ENCODE measurements around the gene ITCH.
"Not testable (repeated sequence)": the region's sequence is repeated elsewhere in the genome, so short reads cannot be mapped to it uniquely, and the experiment has no call there.

ITCH gene

DNA sequence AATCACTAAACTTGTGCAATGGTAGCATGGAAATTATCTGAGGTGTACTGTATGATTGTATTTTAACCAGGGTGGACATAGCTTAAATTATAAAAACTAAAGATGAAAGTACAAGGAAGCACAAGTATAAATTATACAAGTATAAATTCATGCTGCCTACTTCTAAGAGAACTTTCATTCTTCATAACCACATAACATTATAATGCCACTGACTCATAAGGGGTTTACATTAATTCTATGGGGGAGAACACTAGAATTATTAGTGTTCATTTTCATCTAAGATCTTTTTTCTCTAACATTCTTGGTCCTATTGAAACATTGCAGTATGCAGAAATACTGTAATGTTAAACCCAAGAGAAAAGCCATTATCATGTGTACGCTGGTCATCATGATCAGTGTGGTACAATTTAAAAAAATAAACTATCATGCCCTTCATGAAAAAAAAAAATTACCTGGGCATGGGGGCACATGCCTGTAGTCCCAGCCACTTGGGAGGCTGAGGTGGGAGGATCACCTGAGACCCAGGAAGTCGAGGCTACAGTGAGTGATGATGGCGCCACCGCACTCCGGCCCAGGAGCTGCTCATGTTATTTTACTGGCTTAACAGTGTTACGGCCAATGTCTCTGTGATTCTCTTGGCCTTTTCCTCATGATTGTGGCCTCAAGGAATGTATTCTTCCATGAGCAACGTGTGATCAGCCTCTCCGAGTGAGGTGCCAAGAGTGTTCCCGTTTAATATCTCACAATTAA lies 34.0 kb upstream of the ITCH start:
- Histone ChIP-seq H3K4me3 (no peak overlapping the region), H3K9me3 (ENCODE audit: low read depth, low read length) (no peaks in the 10 kb centered on the region), H3K9ac (ENCODE audit: insufficient read length) (no peak overlapping the region), H3K36me3 (ENCODE audit: insufficient read depth, low read length) (no peaks in the 10 kb centered on the region), H3K27ac (no peak overlapping the region)
- TF ChIP-seq POLR2AphosphoS5 (IDR thresholded peaks at IDR 0.05; ENCODE audit: borderline replicate concordance, low read depth, low read length) (no peak), FOXP2 (optimal IDR thresholded peaks at IDR 0.05; ENCODE audit: control extremely low read depth, extremely low read length, insufficient read depth) (no peak), EZH2 (IDR thresholded peaks at IDR 0.05) (no peak)
- DNase-seq (ENCODE audit: low read depth, low spot score): no peak

DNA sequence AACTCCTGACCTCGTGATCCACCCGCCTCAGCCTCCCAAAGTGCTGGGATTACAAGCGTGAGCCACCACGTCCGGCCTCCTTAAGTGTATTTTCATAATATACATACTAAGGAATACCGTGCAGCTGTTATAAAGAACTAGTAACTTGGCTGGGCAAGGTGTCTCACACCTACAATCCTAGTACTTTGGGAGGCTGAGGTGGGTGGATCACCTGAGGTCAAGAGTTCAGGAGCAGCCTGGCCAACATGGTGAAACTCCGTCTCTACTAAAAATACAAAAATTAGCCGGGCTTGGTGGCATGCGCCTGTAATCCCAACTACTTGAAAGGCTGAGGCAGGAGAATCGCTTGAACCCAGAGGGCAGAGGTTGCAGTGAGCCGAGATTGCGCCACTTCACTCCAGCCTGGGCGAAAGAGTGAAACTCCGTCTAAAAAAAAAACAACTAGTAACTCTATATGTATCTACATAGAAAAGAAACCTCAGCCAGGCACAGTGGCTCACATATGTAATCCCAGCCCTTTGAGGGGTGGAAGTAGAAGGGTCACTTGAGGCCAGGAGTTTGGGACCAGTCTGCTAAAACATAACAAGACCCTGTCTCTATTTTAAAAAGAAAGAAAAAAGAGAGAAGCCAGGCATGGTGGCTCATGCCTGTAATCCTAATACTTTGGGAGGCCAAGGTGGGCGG lies 32.1 kb upstream of the ITCH start:
- not testable (repeated sequence) for H3K9ac ChIP-seq (ENCODE audit: insufficient read length); H3K4me3 ChIP-seq; DNase-seq (ENCODE audit: low read depth, low spot score); H3K36me3 ChIP-seq (ENCODE audit: insufficient read depth, low read length); H3K9me3 ChIP-seq (ENCODE audit: low read depth, low read length); H3K27ac ChIP-seq

DNA sequence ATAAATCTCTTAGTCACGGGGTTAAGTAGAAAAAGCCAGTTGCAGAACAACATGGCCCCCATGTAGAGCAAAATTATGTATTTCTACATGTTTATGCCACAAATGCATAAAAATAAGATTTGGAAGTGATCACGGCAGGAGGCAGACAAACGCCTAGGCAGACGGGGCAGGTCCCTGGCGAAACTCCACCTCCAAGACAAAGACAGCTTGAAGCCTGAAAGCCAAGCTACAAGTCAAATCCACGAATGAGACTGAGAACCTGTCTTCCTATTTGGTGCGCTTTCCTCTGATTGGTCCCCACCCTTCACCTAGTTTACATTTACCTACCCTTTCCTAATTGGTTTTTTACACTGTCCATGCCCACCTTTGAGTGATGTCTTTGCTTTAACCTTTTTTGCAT lies 31.2 kb upstream of the ITCH start:
- no peak for DNase-seq (ENCODE audit: low read depth, low spot score)
- Histone ChIP-seq H3K27ac (no peak overlapping the region), H3K4me3 (no peak overlapping the region), H3K9me3 (ENCODE audit: low read depth, low read length) (no peaks in the 10 kb centered on the region), H3K9ac (ENCODE audit: insufficient read length) (no peak overlapping the region), H3K36me3 (ENCODE audit: insufficient read depth, low read length) (no peaks in the 10 kb centered on the region)
- no peak for TF ChIP-seq FOXP2 (optimal IDR thresholded peaks at IDR 0.05; ENCODE audit: control extremely low read depth, extremely low read length, insufficient read depth)
- no peak for TF ChIP-seq EZH2 (IDR thresholded peaks at IDR 0.05)
- TF ChIP-seq POLR2AphosphoS5 (IDR thresholded peaks at IDR 0.05; ENCODE audit: borderline replicate concordance, low read depth, low read length): no peak

DNA sequence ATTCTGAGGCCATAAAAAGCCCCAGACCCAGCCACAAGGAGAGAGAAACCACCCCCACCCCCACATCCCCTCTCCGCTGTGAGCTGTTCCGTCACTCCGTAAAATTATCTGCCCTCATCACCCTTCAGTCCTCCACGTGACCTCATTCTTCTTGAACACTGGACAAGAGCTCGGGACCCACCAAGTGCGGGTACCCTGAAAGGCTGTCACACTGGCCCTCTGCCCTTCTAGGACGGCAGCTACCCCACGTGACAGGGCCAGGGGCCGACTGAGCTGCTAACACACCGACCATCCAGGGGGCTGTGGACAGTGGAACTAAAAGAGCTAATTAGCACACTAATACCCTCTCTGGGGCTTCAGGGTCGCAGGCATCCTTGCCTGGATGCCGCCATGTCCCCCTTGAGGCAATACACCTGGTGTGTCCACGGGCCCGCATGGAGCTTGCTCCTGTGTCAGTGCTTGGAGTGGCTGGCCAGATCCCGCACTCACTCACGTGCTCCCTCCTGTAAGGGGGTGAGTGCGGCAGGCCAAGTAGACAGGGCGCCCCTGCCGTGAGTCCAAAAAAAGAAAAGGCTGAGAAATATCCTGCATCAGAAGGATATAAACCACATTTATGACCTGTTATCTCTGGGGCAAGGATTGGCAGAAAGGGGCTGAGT lies 30.7 kb upstream of the ITCH start:
- no peak overlapping the region for H3K9ac ChIP-seq (ENCODE audit: insufficient read length)
- no peaks in the 10 kb centered on the region for H3K9me3 ChIP-seq (ENCODE audit: low read depth, low read length)
- H3K27ac ChIP-seq: no peak overlapping the region
- no peaks in the 10 kb centered on the region for H3K36me3 ChIP-seq (ENCODE audit: insufficient read depth, low read length)
- DNase-seq (ENCODE audit: low read depth, low spot score): no peak
- no peak overlapping the region for H3K4me3 ChIP-seq
- TF ChIP-seq FOXP2 (optimal IDR thresholded peaks at IDR 0.05; ENCODE audit: control extremely low read depth, extremely low read length, insufficient read depth) (no peak), POLR2AphosphoS5 (IDR thresholded peaks at IDR 0.05; ENCODE audit: borderline replicate concordance, low read depth, low read length) (no peak), EZH2 (IDR thresholded peaks at IDR 0.05) (no peak)

DNA sequence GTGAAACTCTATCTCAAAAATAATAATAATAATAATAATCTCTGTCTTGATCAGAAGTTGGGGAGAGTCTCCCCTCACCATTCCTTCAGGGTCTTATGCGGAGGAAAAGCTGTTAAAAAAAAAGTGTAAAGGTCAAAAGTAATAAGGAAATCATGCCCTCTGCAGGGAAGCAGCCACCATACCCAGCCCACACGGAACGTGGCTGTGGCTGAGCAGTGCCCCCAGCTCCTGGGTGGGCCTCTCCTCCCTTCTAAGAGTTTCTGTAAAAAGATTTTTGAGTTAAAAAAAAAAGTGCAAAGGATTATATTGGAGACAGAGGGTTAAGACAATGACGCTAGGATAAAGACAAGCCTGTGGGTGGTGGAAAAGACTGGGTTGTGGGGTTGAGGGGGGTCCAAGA lies 29.3 kb upstream of the ITCH start:
- H3K4me3 ChIP-seq: no peak overlapping the region
- no peaks in the 10 kb centered on the region for H3K9me3 ChIP-seq (ENCODE audit: low read depth, low read length)
- no peak for DNase-seq (ENCODE audit: low read depth, low spot score)
- no peak overlapping the region for H3K9ac ChIP-seq (ENCODE audit: insufficient read length)
- no peak for TF ChIP-seq FOXP2 (optimal IDR thresholded peaks at IDR 0.05; ENCODE audit: control extremely low read depth, extremely low read length, insufficient read depth)
- TF ChIP-seq EZH2 (IDR thresholded peaks at IDR 0.05): no peak
- no peak for TF ChIP-seq POLR2AphosphoS5 (IDR thresholded peaks at IDR 0.05; ENCODE audit: borderline replicate concordance, low read depth, low read length)
- H3K27ac ChIP-seq: no peak overlapping the region
- H3K36me3 ChIP-seq (ENCODE audit: insufficient read depth, low read length): no peaks in the 10 kb centered on the region

DNA sequence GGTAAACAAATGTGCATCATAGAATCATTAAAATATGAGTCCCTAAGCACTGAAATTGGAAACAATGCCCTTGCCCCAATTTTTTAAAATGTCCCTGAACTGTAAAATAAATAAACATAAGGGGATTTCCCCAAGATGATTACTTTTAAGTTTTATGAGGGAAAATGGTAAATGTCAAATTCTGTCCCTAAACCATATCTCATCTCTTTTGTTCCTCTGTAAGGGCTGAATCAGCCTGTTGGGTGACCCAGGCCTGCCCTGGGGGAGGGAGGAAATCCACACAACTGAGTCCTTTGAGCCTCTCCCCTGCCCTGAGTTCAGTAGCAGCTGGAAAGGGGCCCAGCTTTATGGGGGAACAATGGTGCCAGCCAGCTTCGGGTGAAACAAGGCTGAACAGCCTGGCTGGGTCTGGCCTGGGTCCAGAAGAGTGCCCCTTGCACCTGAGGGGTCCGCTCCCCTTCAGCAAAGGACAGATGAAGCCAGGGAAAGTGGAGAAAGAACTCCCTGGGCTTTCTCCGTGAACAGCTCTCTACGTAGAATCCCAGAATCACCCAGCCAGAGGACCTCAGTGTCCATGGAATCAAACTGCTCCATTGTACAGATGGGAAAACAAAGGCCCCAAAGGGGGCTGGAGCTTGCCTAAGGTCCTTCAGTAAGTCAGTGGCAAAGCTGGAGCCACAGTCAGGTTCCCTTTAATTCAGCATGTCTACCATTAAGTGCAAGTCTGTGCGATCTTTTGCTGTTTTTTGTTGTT lies 28.2 kb upstream of the ITCH start:
- DNase-seq (ENCODE audit: low read depth, low spot score): no peak
- Histone ChIP-seq H3K27ac (no peak overlapping the region), H3K4me3 (no peak overlapping the region), H3K36me3 (ENCODE audit: insufficient read depth, low read length) (no peaks in the 10 kb centered on the region), H3K9ac (ENCODE audit: insufficient read length) (no peak overlapping the region), H3K9me3 (ENCODE audit: low read depth, low read length) (no peaks in the 10 kb centered on the region)
- TF ChIP-seq FOXP2 (optimal IDR thresholded peaks at IDR 0.05; ENCODE audit: control extremely low read depth, extremely low read length, insufficient read depth) (no peak), EZH2 (IDR thresholded peaks at IDR 0.05) (no peak), POLR2AphosphoS5 (IDR thresholded peaks at IDR 0.05; ENCODE audit: borderline replicate concordance, low read depth, low read length) (no peak)

DNA sequence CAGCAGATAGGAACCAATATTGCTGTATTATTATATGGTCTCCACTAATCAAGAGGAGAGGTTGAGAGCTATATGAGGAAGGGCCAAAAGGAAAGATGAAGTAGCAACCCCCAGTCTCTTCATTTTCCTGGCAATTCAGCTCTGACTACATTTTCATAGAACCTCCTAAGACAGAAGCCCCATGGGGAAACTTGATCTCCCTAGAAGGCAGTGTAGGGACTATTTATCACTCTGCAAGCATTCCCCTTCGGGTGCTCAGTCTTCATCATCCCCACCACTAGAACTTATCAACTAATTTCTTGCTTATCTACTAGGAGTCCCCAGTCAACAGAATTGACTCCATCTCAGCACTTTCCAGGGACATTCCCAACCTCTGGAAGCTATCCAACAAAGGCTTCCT lies 25.5 kb upstream of the ITCH start:
- TF ChIP-seq POLR2AphosphoS5 (IDR thresholded peaks at IDR 0.05; ENCODE audit: borderline replicate concordance, low read depth, low read length) (no peak), FOXP2 (optimal IDR thresholded peaks at IDR 0.05; ENCODE audit: control extremely low read depth, extremely low read length, insufficient read depth) (no peak), EZH2 (IDR thresholded peaks at IDR 0.05) (no peak)

More for the DNA sequence above, 25.5 kb upstream of the ITCH start:
- Histone ChIP-seq H3K36me3 (ENCODE audit: insufficient read depth, low read length) (no peaks in the 10 kb centered on the region), H3K9me3 (ENCODE audit: low read depth, low read length) (no peaks in the 10 kb centered on the region), H3K4me3 (no peak overlapping the region), H3K9ac (ENCODE audit: insufficient read length) (no peak overlapping the region), H3K27ac (no peak overlapping the region)
- DNase-seq (ENCODE audit: low read depth, low spot score): no peak

All from SK-N-MC (cell line).